Right lobe of liver (tissue), 4 donors: ENCODE results near the gene GPR18.

Experiments used
- CTCF ChIP-seq, 4 donors: fragments of 200-600 bp in 3 of 4; fragments of 450-650 bp in 1 of 4; IDR thresholded peaks; one replicate each; pipeline versions ENCODE4 v1.5.1 to v1.8.0; 2016 to 2022; ENCODE audit warnings: antibody characterized with exemption in 4 of 4, mild to moderate bottlenecking in 2 of 4
- POLR2A ChIP-seq: fragments of 450-650 bp; IDR thresholded peaks from one replicate; pipeline ENCODE4 v1.6.1; 2017; ENCODE audit warnings: antibody characterized with exemption, mild to moderate bottlenecking
- donor health status: DM: no; HTN: no; CAD: no.
- donor health status: DM: no; HTN: no; CAD: no.
- donor health status: DM: no; HTN: yes; CAD: no.

- TF ChIP-seq CTCF (IDR thresholded peaks at IDR 0.05) (no peak), POLR2A (no peak)
These were observed 35.0 kb upstream of the GPR18 start for GRCh38 chr13:99293178-99293577.
